SK-N-SH (cell line): ENCODE results near the gene RNU7-1. TPM values are rescaled to one million over a fixed set of nuclear protein-coding genes. Genes with fewer than 3 reads are reported as not detected.

Experiments used
- CTCF ChIA-PET: fragments of 300-600, 350-600 bp; formaldehyde crosslinking; extraction: SDS; loops from one replicate; lab custom pipeline; 2021; lab: Yijun Ruan, JAX
- POLR2A ChIA-PET: fragments of 350-600 bp; sonication (Branson Sonifier 250); formaldehyde crosslinking; extraction: SDS; loops from one replicate; lab custom pipeline; 2020; ENCODE audit warnings: antibody characterized with exemption, inconsistent platforms; lab: Yijun Ruan, JAX
- DNase-seq: peaks from one replicate; pipeline ENCODE4 v3.0.0; 2012
- H2AFZ ChIP-seq: fragments of 200-600 bp; sonication (generic); 2 replicates; pipeline ENCODE4 v1.8.1; 2016; ENCODE audit warnings: antibody characterized with exemption, mild to moderate bottlenecking, low read depth
- H3F3A ChIP-seq: fragments of 200-600 bp; sonication (generic); replicated peaks from 2 replicates; pipeline ENCODE3; 2016; ENCODE audit warnings: antibody characterized with exemption, mild to moderate bottlenecking; ENCODE audit not compliant: insufficient read depth
- H3K27ac ChIP-seq, 2 experiments: fragments of 200-500 bp in 1 of 2; fragments of 200-600 bp in 1 of 2; sonication (Bioruptor generic) in 1 of 2; sonication (generic), shearing (Covaris generic) in 1 of 2; 2 replicates each; pipeline versions ENCODE4 v1.5.1 to v1.6.1; 2014 to 2016; ENCODE audit warnings: low read depth in 2 of 2, inconsistent platforms in 1 of 2, low read length in 1 of 2, mild to moderate bottlenecking in 1 of 2, mixed read lengths in 1 of 2
- H3K27me3 ChIP-seq: fragments of 200-600 bp; sonication (generic), shearing (Covaris generic); 2 replicates; pipeline ENCODE4 v1.6.1; 2016; ENCODE audit warnings: mixed run types; ENCODE audit not compliant: insufficient read depth
- H3K36me3 ChIP-seq, 2 experiments: fragments of 200-500 bp in 1 of 2; fragments of 200-600 bp in 1 of 2; sonication (Bioruptor generic) in 1 of 2; sonication (generic) in 1 of 2; replicated peaks in 1 of 2; 2 replicates each; pipeline versions ENCODE3 to v1.5.1; 2014 to 2016; ENCODE audit warnings: low read length in 1 of 2, mild to moderate bottlenecking in 1 of 2; ENCODE audit not compliant: insufficient read depth in 2 of 2, control insufficient read depth in 1 of 2
- H3K4me1 ChIP-seq, 2 experiments: fragments of 200-500 bp in 1 of 2; fragments of 200-600 bp in 1 of 2; sonication (Bioruptor generic) in 1 of 2; sonication (generic), shearing (Covaris generic) in 1 of 2; 2 replicates each; pipeline versions ENCODE4 v1.5.1 to v1.6.1; 2014 to 2016; ENCODE audit warnings: low read depth in 1 of 2, low read length in 1 of 2, mixed run types in 1 of 2; ENCODE audit not compliant: insufficient read depth in 2 of 2, control insufficient read depth in 1 of 2
- H3K4me2 ChIP-seq: fragments of 200-600 bp; sonication (generic), shearing (Covaris generic); 2 replicates; pipeline ENCODE4 v1.6.1; 2017; ENCODE audit warnings: mixed run types
- H3K4me3 ChIP-seq, 2 experiments: fragments of 200-500 bp in 1 of 2; fragments of 200-600 bp in 1 of 2; sonication (Bioruptor generic) in 1 of 2; sonication (generic), shearing (Covaris generic) in 1 of 2; 2 replicates each; pipeline versions ENCODE4 v1.5.1 to v1.8.1; 2014 to 2016; ENCODE audit warnings: low read depth in 2 of 2, inconsistent platforms in 1 of 2, low read length in 1 of 2, mild to moderate bottlenecking in 1 of 2, mixed read lengths in 1 of 2, moderate library complexity in 1 of 2
- H3K79me2 ChIP-seq: fragments of 200-600 bp; sonication (generic); 2 replicates; pipeline ENCODE4 v1.8.1; 2017; ENCODE audit warnings: mild to moderate bottlenecking; ENCODE audit not compliant: insufficient read depth
- H3K9ac ChIP-seq: fragments of 200-600 bp; sonication (generic); 2 replicates; pipeline ENCODE4 v1.6.1; 2017; ENCODE audit warnings: mixed run types
- H3K9me2 ChIP-seq: fragments of 200-600 bp; sonication (generic); 2 replicates; pipeline ENCODE4 v1.6.1; 2017; ENCODE audit warnings: mixed run types
- H3K9me3 ChIP-seq: fragments of 200-600 bp; sonication (generic); 2 replicates; pipeline ENCODE4 v1.6.1; 2017; ENCODE audit warnings: mixed run types, mild to moderate bottlenecking, moderate library complexity
- H4K20me1 ChIP-seq: fragments of 200-600 bp; sonication (generic); 2 replicates; pipeline ENCODE4 v1.6.1; 2017; ENCODE audit warnings: mild to moderate bottlenecking, mixed run types; ENCODE audit not compliant: insufficient read depth
- CHD2 ChIP-seq: fragments of 150-350 bp; IDR thresholded peaks from 2 replicates; pipeline ENCODE4 v1.6.1; 2018; ENCODE audit warnings: low read length; ENCODE audit not compliant: partially characterized antibody
- ELF1 ChIP-seq: IDR thresholded peaks from 2 replicates; pipeline ENCODE4 v1.4.0; 2012
- EZH2phosphoT487 ChIP-seq: fragments of 200-600 bp; sonication (generic); IDR thresholded peaks from 2 replicates; pipeline ENCODE4 v1.6.1; 2017; ENCODE audit warnings: low read depth, mixed run types, mild to moderate bottlenecking, antibody characterized with exemption, moderate library complexity, borderline replicate concordance
- FOSL2 ChIP-seq: IDR thresholded peaks from 2 replicates; pipeline ENCODE4 v1.4.0; 2012; ENCODE audit warnings: low read depth, mild to moderate bottlenecking, moderate library complexity, borderline replicate concordance
- FOXM1 ChIP-seq: IDR thresholded peaks from 2 replicates; pipeline ENCODE4 v1.4.0; 2012; ENCODE audit warnings: low read depth, mild to moderate bottlenecking
- GABPA ChIP-seq: IDR thresholded peaks from 2 replicates; pipeline ENCODE4 v1.4.0; 2012; ENCODE audit warnings: low read depth, mild to moderate bottlenecking
- IRF3 ChIP-seq: fragments of 150-350 bp; IDR thresholded peaks from 2 replicates; pipeline ENCODE4 v1.6.1; 2016; ENCODE audit warnings: mild to moderate bottlenecking, low read depth, low read length
- MEF2A ChIP-seq: IDR thresholded peaks from 2 replicates; pipeline ENCODE4 v1.4.0; 2012; ENCODE audit warnings: low read depth, borderline replicate concordance
- MXI1 ChIP-seq: IDR thresholded peaks from 2 replicates; pipeline ENCODE4 v1.6.1; 2012; ENCODE audit warnings: mild to moderate bottlenecking, low read depth, low read length, improper control_type of control experiment
- NRF1 ChIP-seq: IDR thresholded peaks from 2 replicates; pipeline ENCODE4 v1.6.1; 2012; ENCODE audit warnings: low read depth, mild to moderate bottlenecking, low read length
- RCOR1 ChIP-seq: fragments of 150-350 bp; IDR thresholded peaks from 2 replicates; pipeline ENCODE4 v1.6.1; 2017; ENCODE audit warnings: antibody characterized with exemption, low read length
- REST ChIP-seq: IDR thresholded peaks from 2 replicates; pipeline ENCODE4 v1.6.1; 2012; ENCODE audit warnings: mild to moderate bottlenecking, low read depth, low read length, moderate library complexity
- RXRA ChIP-seq: IDR thresholded peaks from 2 replicates; pipeline ENCODE4 v1.4.0; 2012; ENCODE audit warnings: low read depth, mild to moderate bottlenecking, borderline replicate concordance
- SMC3 ChIP-seq: IDR thresholded peaks from 2 replicates; pipeline ENCODE4 v1.6.1; 2012; ENCODE audit warnings: low read depth, low read length, improper control_type of control experiment
- TAF1 ChIP-seq: IDR thresholded peaks from 2 replicates; pipeline ENCODE4 v1.6.1; 2012; ENCODE audit warnings: low read depth, mild to moderate bottlenecking, low read length, moderate library complexity, borderline replicate concordance
- TEAD4 ChIP-seq: IDR thresholded peaks from 2 replicates; pipeline ENCODE4 v1.4.0; 2012; ENCODE audit warnings: mild to moderate bottlenecking, borderline replicate concordance; ENCODE audit not compliant: insufficient read depth
- WGBS: methylation state at CpG from one replicate; pipeline ENCODE4 v1.1.6; 2017; ENCODE audit warnings: low lambda C conversion rate; 5-methylcytosine and 5-hydroxymethylcytosine counted together
- polyA plus RNA-seq, 3 experiments: library from polyadenylated mRNA; depleted of rRNA; stranded (reverse); fragments of >200 nt; gene quantifications; 2 replicates each; pipeline ENCODE4 v1.2.3, GENCODE V29; 2012

RNU7-1 gene
- polyA plus RNA-seq, 1 of the 3 experiments (the other 2 are of a cell fraction) = not detected

GRCh38 chr12:6980740-6981139 is 37.1 kb downstream of the RNU7-1 start (continued):
- TF ChIP-seq SMC3 (no peak), MEF2A (no peak), FOSL2 (no peak)

- no peak overlapping the region for H3K9ac ChIP-seq
- H3K27ac ChIP-seq = no peak overlapping the region
- H3K27me3 ChIP-seq = no peaks in the 10 kb centered on the region
- no peaks in the 10 kb centered on the region for H3K9me2 ChIP-seq
- no peak for TF ChIP-seq FOSL2
- TF ChIP-seq MXI1 = no peak
- no peak for TF ChIP-seq FOXM1
- no peak for TF ChIP-seq SMC3
- TF ChIP-seq EZH2phosphoT487 = no peak
- no peak for TF ChIP-seq NRF1
- TF ChIP-seq RXRA = no peak
- no peak for TF ChIP-seq IRF3
- no peak for TF ChIP-seq ELF1
- no peak for TF ChIP-seq TAF1
- no peak for TF ChIP-seq RCOR1
- no peak for TF ChIP-seq REST
- TF ChIP-seq TEAD4 = no peak
- no peak for TF ChIP-seq GABPA
- no peak for TF ChIP-seq CHD2
- WGBS = 97% methylated on average over 10 of the region's 10 CpGs
- H3K4me2 ChIP-seq = no peak overlapping the region
- no peaks in the 10 kb centered on the region for H3F3A ChIP-seq
- ChIA-PET POLR2A (no interaction called here), CTCF (no interaction called here)
- no peaks in the 10 kb centered on the region for H4K20me1 ChIP-seq
- H3K4me3 ChIP-seq = no peak overlapping the region
- H3K9me3 ChIP-seq = no peaks in the 10 kb centered on the region
- H3K4me1 ChIP-seq = no peaks in the 10 kb centered on the region
- no peak overlapping the region for H2AFZ ChIP-seq
- DNase-seq = no peak
- no peaks in the 10 kb centered on the region for H3K79me2 ChIP-seq
- peaks cover 38 to 54% of the 10 kb centered on the region in 2 experiments for H3K36me3 ChIP-seq
These were observed 37.8 kb downstream of the RNU7-1 start for GRCh38 chr12:6981152-6982052.
